SU-DHL-6 (cell line): ENCODE data around the gene STOML3.

Source experiments
- H2AFZ ChIP-seq: fragments of 200-600 bp; sonication (generic); 2 replicates; pipeline ENCODE4 v1.6.1; 2014; ENCODE audit warnings: low read depth, mild to moderate bottlenecking, moderate library complexity, mixed read lengths, antibody characterized with exemption, low read length; ENCODE audit not compliant: severe bottlenecking
- H3F3A ChIP-seq: fragments of 200-600 bp; shearing (Covaris generic); 2 replicates; pipeline ENCODE4 v1.6.0; 2016; ENCODE audit warnings: antibody characterized with exemption, mild to moderate bottlenecking; ENCODE audit not compliant: insufficient read depth
- H3K27ac ChIP-seq: fragments of 200-600 bp; sonication (generic); 2 replicates; pipeline ENCODE4 v1.5.1; 2016; ENCODE audit warnings: low read depth, mild to moderate bottlenecking, low read length, moderate library complexity, mixed read lengths
- H3K27me3 ChIP-seq: fragments of 200-600 bp; sonication (generic), shearing (Covaris generic); 2 replicates; pipeline ENCODE4 v1.6.0; 2014; ENCODE audit warnings: mild to moderate bottlenecking, low read length
- H3K36me3 ChIP-seq: fragments of 200-600 bp; sonication (generic); 2 replicates; pipeline ENCODE4 v1.6.1; 2014; ENCODE audit warnings: mild to moderate bottlenecking, low read length, mixed read lengths
- H3K4me2 ChIP-seq: fragments of 300-600, 200-600 bp; shearing (Covaris generic), sonication (generic); 2 replicates; pipeline ENCODE4 v1.6.0; 2014; ENCODE audit warnings: low read length, low read depth, mild to moderate bottlenecking; ENCODE audit not compliant: poor library complexity, severe bottlenecking
- H3K4me3 ChIP-seq: fragments of 200-600 bp; sonication (generic); 2 replicates; pipeline ENCODE4 v1.5.1; 2014; ENCODE audit warnings: antibody characterized with exemption, low read length, mild to moderate bottlenecking, mixed read lengths; ENCODE audit not compliant: insufficient read depth, poor library complexity, severe bottlenecking
- H3K79me2 ChIP-seq: fragments of 200-600 bp; sonication (generic); 2 replicates; pipeline ENCODE4 v1.6.1; 2014; ENCODE audit warnings: mild to moderate bottlenecking, low read length, moderate library complexity; ENCODE audit not compliant: insufficient read depth
- H3K9ac ChIP-seq: fragments of 200-600 bp; sonication (generic); 2 replicates; pipeline ENCODE4 v1.7.0; 2014; ENCODE audit warnings: mild to moderate bottlenecking, low read length
- H3K9me2 ChIP-seq: fragments of 200-600 bp; sonication (generic); replicated peaks from 2 replicates; pipeline ENCODE4 v1.6.1; 2014; ENCODE audit warnings: low read length; ENCODE audit not compliant: insufficient read depth
- H3K9me3 ChIP-seq: fragments of 200-600 bp; sonication (generic); 2 replicates; pipeline ENCODE4 v1.6.1; 2014; ENCODE audit warnings: low read length, mixed read lengths; ENCODE audit not compliant: insufficient read depth
- H4K20me1 ChIP-seq: fragments of 200-600 bp; sonication (generic); 2 replicates; pipeline ENCODE4 v1.6.1; 2014; ENCODE audit warnings: low read depth, mild to moderate bottlenecking, antibody characterized with exemption, low read length, moderate library complexity, mixed read lengths
- CTCF ChIP-seq: fragments of 200-600 bp; sonication (generic); IDR thresholded peaks from one replicate; pipeline ENCODE4 v1.5.1; 2017; ENCODE audit warnings: antibody characterized with exemption, mild to moderate bottlenecking, low read length, moderate library complexity; ENCODE audit not compliant: insufficient read depth, poor library complexity, severe bottlenecking
- EZH2phosphoT487 ChIP-seq: fragments of 200-600 bp; sonication (generic), shearing (Covaris generic); conservative IDR thresholded peaks from 2 replicates; pipeline ENCODE4 v1.6.1; 2018; ENCODE audit warnings: mild to moderate bottlenecking, antibody characterized with exemption, low read length, moderate library complexity, mixed read lengths

Gene STOML3

GRCh38 chr13:38952827-38953226 lies 37.8 kb downstream of the STOML3 start:
- Histone ChIP-seq H2AFZ (no peak overlapping the region), H3K9me2 (no peaks in the 10 kb centered on the region), H3K27me3 (no peaks in the 10 kb centered on the region), H3K79me2 (no peaks in the 10 kb centered on the region), H3K9me3 (no peaks in the 10 kb centered on the region), H3K9ac (no peak overlapping the region), H3F3A (no peaks in the 10 kb centered on the region), H4K20me1 (no peaks in the 10 kb centered on the region), H3K4me3 (no peak overlapping the region), H3K4me2 (no peak overlapping the region), H3K36me3 (no peaks in the 10 kb centered on the region), H3K27ac (no peak overlapping the region)
- no peak for TF ChIP-seq EZH2phosphoT487
- TF ChIP-seq CTCF: no peak

GRCh38 chr13:38951525-38952313 lies 38.9 kb downstream of the STOML3 start:
- H3K36me3 ChIP-seq: no peaks in the 10 kb centered on the region
- no peaks in the 10 kb centered on the region for H3K9me2 ChIP-seq
- TF ChIP-seq CTCF: no peak
- no peak for TF ChIP-seq EZH2phosphoT487
- H3K9me3 ChIP-seq: no peaks in the 10 kb centered on the region
- no peak overlapping the region for H3K9ac ChIP-seq
- H3K4me2 ChIP-seq: no peak overlapping the region
- H3K27me3 ChIP-seq: no peaks in the 10 kb centered on the region
- H3K4me3 ChIP-seq: no peak overlapping the region
- H3K79me2 ChIP-seq: no peaks in the 10 kb centered on the region
- no peaks in the 10 kb centered on the region for H3F3A ChIP-seq
- H4K20me1 ChIP-seq: no peaks in the 10 kb centered on the region
- no peak overlapping the region for H2AFZ ChIP-seq
- no peak overlapping the region for H3K27ac ChIP-seq

- TF ChIP-seq CTCF (no peak), EZH2phosphoT487 (no peak)
- no peaks in the 10 kb centered on the region for H3K36me3 ChIP-seq
- no peaks in the 10 kb centered on the region for H4K20me1 ChIP-seq
- no peaks in the 10 kb centered on the region for H3F3A ChIP-seq
- H3K9ac ChIP-seq: no peak overlapping the region
- no peaks in the 10 kb centered on the region for H3K27me3 ChIP-seq
- no peak overlapping the region for H3K4me3 ChIP-seq
- no peak overlapping the region for H3K4me2 ChIP-seq
- no peaks in the 10 kb centered on the region for H3K9me3 ChIP-seq
- H3K9me2 ChIP-seq: no peaks in the 10 kb centered on the region
- H2AFZ ChIP-seq: no peak overlapping the region
- no peak overlapping the region for H3K27ac ChIP-seq
- no peaks in the 10 kb centered on the region for H3K79me2 ChIP-seq
Observed at GRCh38 chr13:38950987-38951386, 39.6 kb downstream of the STOML3 start.
